Astrocyte (in vitro differentiated cells and primary cell): Measurements from ENCODE around the gene COA1.

ENCODE experiments used
- CTCF ChIP-seq: IDR thresholded peaks from 2 replicates; pipeline ENCODE4 v1.5.1; 2011; ENCODE audit warnings: low read depth, mild to moderate bottlenecking, inconsistent platforms, low read length, moderate library complexity; ENCODE audit not compliant: insufficient read depth
- EZH2 ChIP-seq: IDR thresholded peaks from 2 replicates; pipeline ENCODE4 v1.6.1; 2012; ENCODE audit warnings: mild to moderate bottlenecking, low read length, inconsistent platforms; ENCODE audit not compliant: insufficient read depth

- no peak for TF ChIP-seq CTCF
- TF ChIP-seq EZH2: no peak
Observed at GRCh38 chr7:43764039-43764761, 34.9 kb upstream of the COA1 start.
